DOHH2 (cell line): ENCODE results near the gene NFIA.

Source experiments
- H3F3A ChIP-seq: fragments of 200-600 bp; sonication (generic), shearing (Covaris generic); 2 replicates; pipeline ENCODE4 v1.6.0; 2016; ENCODE audit warnings: antibody characterized with exemption, mild to moderate bottlenecking; ENCODE audit not compliant: control insufficient read depth, insufficient read depth
- H3K27ac ChIP-seq: fragments of 200-600 bp; sonication (generic); 2 replicates; pipeline ENCODE4 v1.5.1; 2014; ENCODE audit warnings: low read depth, mild to moderate bottlenecking, low read length, moderate library complexity
- H3K27me3 ChIP-seq: fragments of 200-600 bp; sonication (generic); 2 replicates; pipeline ENCODE4 v1.6.1; 2014; ENCODE audit warnings: mild to moderate bottlenecking, low read length, mixed read lengths; ENCODE audit not compliant: control insufficient read depth
- H3K36me3 ChIP-seq: fragments of 200-600 bp; sonication (generic); 2 replicates; pipeline ENCODE4 v1.6.1; 2014; ENCODE audit warnings: mild to moderate bottlenecking, low read length, moderate library complexity, mixed read lengths; ENCODE audit not compliant: control insufficient read depth
- H3K4me1 ChIP-seq: fragments of 200-600 bp; sonication (generic); 2 replicates; pipeline ENCODE4 v1.6.1; 2014; ENCODE audit warnings: mild to moderate bottlenecking, low read length, mixed read lengths; ENCODE audit not compliant: control insufficient read depth
- H3K4me2 ChIP-seq: fragments of 200-600 bp; sonication (generic); 2 replicates; pipeline ENCODE4 v1.6.0; 2014; ENCODE audit warnings: mild to moderate bottlenecking, low read length, moderate library complexity
- H3K4me3 ChIP-seq: fragments of 200-600 bp; sonication (generic); 2 replicates; pipeline ENCODE4 v1.5.1; 2014; ENCODE audit warnings: mild to moderate bottlenecking, low read length, mixed read lengths
- H3K79me2 ChIP-seq: fragments of 200-600 bp; sonication (generic); 2 replicates; pipeline ENCODE4 v1.6.1; 2014; ENCODE audit warnings: mild to moderate bottlenecking, low read length, mixed read lengths; ENCODE audit not compliant: control insufficient read depth
- H3K9me2 ChIP-seq: fragments of 200-600 bp; sonication (generic); replicated peaks from 2 replicates; pipeline ENCODE4 v1.6.1; 2014; ENCODE audit warnings: mild to moderate bottlenecking, low read length, mixed read lengths; ENCODE audit not compliant: control insufficient read depth
- H3K9me3 ChIP-seq: fragments of 200-600 bp; sonication (generic); 2 replicates; pipeline ENCODE4 v1.6.1; 2014; ENCODE audit warnings: antibody characterized with exemption, low read length, mixed read lengths; ENCODE audit not compliant: control insufficient read depth, insufficient read depth
- H4K20me1 ChIP-seq: fragments of 200-600 bp; sonication (generic); 2 replicates; pipeline ENCODE4 v1.6.0; 2014; ENCODE audit warnings: low read depth, mild to moderate bottlenecking, antibody characterized with exemption, low read length, moderate library complexity; ENCODE audit not compliant: control insufficient read depth, insufficient read depth
- EZH2phosphoT487 ChIP-seq: fragments of 200-600 bp; sonication (generic); IDR thresholded peaks from 2 replicates; pipeline ENCODE4 v1.6.1; 2017; ENCODE audit warnings: borderline replicate concordance, mild to moderate bottlenecking, antibody characterized with exemption, low read length, moderate library complexity, mixed read lengths
- TF ChIP-seq, protein P1 (sequence below): fragments of 200-600 bp; sonication (generic); IDR thresholded peaks from one replicate; pipeline ENCODE4 v1.5.1; 2014; ENCODE audit warnings: antibody characterized with exemption, mild to moderate bottlenecking, low read depth, low read length; ENCODE audit not compliant: poor library complexity, severe bottlenecking

Gene NFIA

DNA sequence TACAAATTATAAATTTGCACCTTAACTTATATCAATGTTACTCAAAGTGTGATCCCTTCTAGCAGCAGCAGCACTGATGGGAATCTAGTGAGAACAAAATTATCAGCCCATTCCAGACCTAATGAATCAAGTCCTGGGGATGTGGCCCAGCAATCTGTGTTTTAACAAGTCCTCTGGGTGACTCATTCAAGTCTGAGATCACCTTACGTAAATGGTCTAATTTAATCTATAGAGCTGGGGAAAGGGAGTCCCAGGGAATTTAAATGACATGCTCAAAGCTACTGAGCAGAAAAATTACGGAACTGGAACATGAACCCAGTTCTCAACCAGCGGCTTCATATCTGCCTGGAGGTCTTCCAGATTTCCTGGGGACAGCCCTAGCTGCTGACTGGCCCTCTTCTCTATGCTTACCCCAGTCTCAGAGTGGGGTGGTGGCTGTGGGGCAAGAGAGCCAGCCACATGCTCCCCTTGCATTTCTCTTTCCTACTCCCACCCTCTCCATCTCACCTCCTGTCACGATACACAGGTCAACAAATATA is 422.6 kb downstream of the NFIA start:
- H3K27ac ChIP-seq: no peak overlapping the region
- H3K4me1 ChIP-seq: no peaks in the 10 kb centered on the region
- TF ChIP-seq, protein P1, sequence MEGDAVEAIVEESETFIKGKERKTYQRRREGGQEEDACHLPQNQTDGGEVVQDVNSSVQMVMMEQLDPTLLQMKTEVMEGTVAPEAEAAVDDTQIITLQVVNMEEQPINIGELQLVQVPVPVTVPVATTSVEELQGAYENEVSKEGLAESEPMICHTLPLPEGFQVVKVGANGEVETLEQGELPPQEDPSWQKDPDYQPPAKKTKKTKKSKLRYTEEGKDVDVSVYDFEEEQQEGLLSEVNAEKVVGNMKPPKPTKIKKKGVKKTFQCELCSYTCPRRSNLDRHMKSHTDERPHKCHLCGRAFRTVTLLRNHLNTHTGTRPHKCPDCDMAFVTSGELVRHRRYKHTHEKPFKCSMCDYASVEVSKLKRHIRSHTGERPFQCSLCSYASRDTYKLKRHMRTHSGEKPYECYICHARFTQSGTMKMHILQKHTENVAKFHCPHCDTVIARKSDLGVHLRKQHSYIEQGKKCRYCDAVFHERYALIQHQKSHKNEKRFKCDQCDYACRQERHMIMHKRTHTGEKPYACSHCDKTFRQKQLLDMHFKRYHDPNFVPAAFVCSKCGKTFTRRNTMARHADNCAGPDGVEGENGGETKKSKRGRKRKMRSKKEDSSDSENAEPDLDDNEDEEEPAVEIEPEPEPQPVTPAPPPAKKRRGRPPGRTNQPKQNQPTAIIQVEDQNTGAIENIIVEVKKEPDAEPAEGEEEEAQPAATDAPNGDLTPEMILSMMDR: no peak
- TF ChIP-seq EZH2phosphoT487: no peak

DNA sequence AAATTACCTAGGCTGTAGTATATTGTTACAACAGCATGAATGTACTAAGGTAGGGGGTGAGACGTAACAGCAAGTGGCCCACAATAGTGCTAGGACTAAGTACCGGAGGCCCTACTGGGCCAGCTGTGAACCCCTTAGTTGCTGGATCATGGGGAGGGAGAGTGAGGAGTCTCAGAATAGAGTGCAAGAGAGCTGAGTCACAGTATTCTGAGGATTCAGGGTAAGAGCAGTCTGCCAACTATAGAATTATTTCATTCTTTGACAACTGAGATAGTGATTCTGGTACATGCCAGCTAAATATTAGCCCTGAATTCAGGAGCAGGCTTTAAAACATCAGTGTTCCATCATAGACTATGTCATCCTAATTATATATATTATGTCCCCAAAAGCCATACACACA is 423.9 kb downstream of the NFIA start:
- Histone ChIP-seq H3K9me2 (no peaks in the 10 kb centered on the region), H4K20me1 (no peaks in the 10 kb centered on the region), H3K79me2 (no peaks in the 10 kb centered on the region), H3K36me3 (no peaks in the 10 kb centered on the region), H3F3A (no peaks in the 10 kb centered on the region), H3K4me1 (no peaks in the 10 kb centered on the region), H3K9me3 (no peaks in the 10 kb centered on the region; the same call in 1 of the 2 replicates), H3K4me2 (no peak overlapping the region), H3K27ac (no peak overlapping the region), H3K27me3 (0 out of 2 replicates have a peak, but pooled peaks cover 2% of the 10 kb centered on the region), H3K4me3 (no peak overlapping the region)
- TF ChIP-seq EZH2phosphoT487: no peak

More for the DNA sequence above, 422.6 kb downstream of the NFIA start:
- no peaks in the 10 kb centered on the region for H3K79me2 ChIP-seq
- no peaks in the 10 kb centered on the region for H3F3A ChIP-seq
- H3K4me2 ChIP-seq: no peak overlapping the region
- H3K27me3 ChIP-seq: 0 out of 2 replicates have a peak, but pooled peaks cover 4% of the 10 kb centered on the region
- no peaks in the 10 kb centered on the region for H3K9me2 ChIP-seq
- no peaks in the 10 kb centered on the region for H3K36me3 ChIP-seq
- no peak overlapping the region for H3K4me3 ChIP-seq
- no peaks in the 10 kb centered on the region for H3K9me3 ChIP-seq
- H4K20me1 ChIP-seq: no peaks in the 10 kb centered on the region

DNA sequence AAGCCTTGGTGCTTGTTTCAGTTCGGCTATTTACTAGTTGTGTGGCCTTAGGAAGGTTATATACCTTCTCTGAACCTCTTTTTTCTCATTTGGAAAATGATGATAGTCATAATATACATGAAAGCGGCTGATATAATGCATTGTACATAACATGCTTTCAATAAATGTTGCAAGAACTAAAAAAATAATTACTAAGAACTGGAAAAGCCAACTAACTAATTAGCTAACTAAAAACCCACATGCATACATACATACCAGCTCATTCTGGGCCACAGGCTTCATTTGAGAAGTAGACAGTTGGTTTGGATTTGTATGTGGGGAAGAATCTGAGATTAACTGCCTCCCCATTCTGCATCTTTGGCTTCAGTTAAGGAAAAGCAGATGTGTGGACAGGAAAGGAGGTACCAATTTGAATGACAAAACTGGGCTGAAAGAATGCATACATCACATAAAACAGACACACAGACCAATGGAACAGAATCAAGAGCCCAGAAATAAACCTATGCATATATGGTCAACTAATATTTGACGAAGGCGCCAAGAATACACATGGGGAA is 424.7 kb downstream of the NFIA start:
- Histone ChIP-seq H3F3A (no peaks in the 10 kb centered on the region), H3K9me2 (no peaks in the 10 kb centered on the region), H3K27me3 (no peaks in the 10 kb centered on the region), H3K4me1 (no peaks in the 10 kb centered on the region), H3K4me3 (no peak overlapping the region), H3K27ac (no peak overlapping the region), H3K36me3 (no peaks in the 10 kb centered on the region), H3K9me3 (no peaks in the 10 kb centered on the region; the same call in 1 of the 2 replicates), H3K4me2 (no peak overlapping the region), H3K79me2 (no peaks in the 10 kb centered on the region), H4K20me1 (no peaks in the 10 kb centered on the region)
- TF ChIP-seq, protein P1: no peak
- no peak for TF ChIP-seq EZH2phosphoT487
